Measurements from ENCODE around the gene MARF1.

DNA sequence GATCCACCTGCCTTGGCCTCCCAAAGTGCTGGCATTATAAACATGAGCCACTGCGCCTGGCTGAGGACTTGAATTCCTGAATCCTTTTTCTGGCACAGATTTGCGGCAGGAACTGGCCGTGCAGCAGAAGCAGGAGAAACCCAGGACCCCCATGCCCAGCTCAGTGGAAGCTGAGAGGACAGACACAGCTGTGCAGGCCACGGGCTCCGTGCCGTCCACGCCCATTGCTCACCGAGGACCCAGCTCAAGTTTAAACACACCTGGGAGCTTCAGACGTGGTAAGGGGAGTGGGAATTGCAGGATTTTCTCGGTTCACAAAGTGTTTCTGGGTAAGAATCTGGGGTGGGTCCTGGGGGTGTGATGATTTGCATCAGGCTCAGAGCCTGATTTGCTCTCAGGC, 48.1 kb upstream of the MARF1 start:
- no peak for TF ChIP-seq POLR2A (IDR thresholded peaks at IDR 0.05)
- TF ChIP-seq, protein P1, sequence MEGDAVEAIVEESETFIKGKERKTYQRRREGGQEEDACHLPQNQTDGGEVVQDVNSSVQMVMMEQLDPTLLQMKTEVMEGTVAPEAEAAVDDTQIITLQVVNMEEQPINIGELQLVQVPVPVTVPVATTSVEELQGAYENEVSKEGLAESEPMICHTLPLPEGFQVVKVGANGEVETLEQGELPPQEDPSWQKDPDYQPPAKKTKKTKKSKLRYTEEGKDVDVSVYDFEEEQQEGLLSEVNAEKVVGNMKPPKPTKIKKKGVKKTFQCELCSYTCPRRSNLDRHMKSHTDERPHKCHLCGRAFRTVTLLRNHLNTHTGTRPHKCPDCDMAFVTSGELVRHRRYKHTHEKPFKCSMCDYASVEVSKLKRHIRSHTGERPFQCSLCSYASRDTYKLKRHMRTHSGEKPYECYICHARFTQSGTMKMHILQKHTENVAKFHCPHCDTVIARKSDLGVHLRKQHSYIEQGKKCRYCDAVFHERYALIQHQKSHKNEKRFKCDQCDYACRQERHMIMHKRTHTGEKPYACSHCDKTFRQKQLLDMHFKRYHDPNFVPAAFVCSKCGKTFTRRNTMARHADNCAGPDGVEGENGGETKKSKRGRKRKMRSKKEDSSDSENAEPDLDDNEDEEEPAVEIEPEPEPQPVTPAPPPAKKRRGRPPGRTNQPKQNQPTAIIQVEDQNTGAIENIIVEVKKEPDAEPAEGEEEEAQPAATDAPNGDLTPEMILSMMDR (IDR thresholded peaks at IDR 0.05) = no peak

All from lower leg skin (tissue), 3 donors.